HG03025 (cell line): ENCODE data around the gene C19orf44.

Source experiments
- ATAC-seq: cut with Tn5 transposase; IDR thresholded peaks from one replicate; pipeline ENCODE4 v1.9.1; 2021; ENCODE audit warnings: mild to moderate bottlenecking, moderate library complexity; ENCODE audit not compliant: unreplicated experiment, low FRiP score

Gene C19orf44

GRCh38 chr19:16569609-16570320 lies 73.6 kb downstream of the C19orf44 start:
- no peak for ATAC-seq
